CD8-positive, alpha-beta memory T cell (primary cell): Measurements from ENCODE around the gene ZNF512. TPM values are rescaled to one million over a fixed set of nuclear protein-coding genes. Genes with fewer than 3 reads are reported as not detected.
A peak's percentile ranks its signal among the peaks of the same experiment; 100 is the strongest.
"Not testable (repeated sequence)": the region's sequence is repeated elsewhere in the genome, so short reads cannot be mapped to it uniquely, and the experiment has no call there.

Experiments used
- CTCF ChIA-PET: fragments of 350-600 bp; sonication (Branson Sonifier 250); formaldehyde crosslinking; loops from one replicate; lab custom pipeline; 2021; ENCODE audit warnings: antibody characterized with exemption; lab: Charles Lee
- POLR2A ChIA-PET: fragments of 350-600 bp; sonication (Branson Sonifier 250); formaldehyde crosslinking; loops from one replicate; lab custom pipeline; 2021; ENCODE audit warnings: antibody characterized with exemption; lab: Charles Lee
- DNase-seq, 5 donors: peaks; one replicate each; pipeline versions ENCODE4 v3.0.0 to v3.0.0-alpha.2; 2020 to 2022; ENCODE audit warnings: mixed read lengths in 1 of 5
- H3K27ac ChIP-seq: one replicate; pipeline ENCODE4 v1.7.0; 2013; ENCODE audit warnings: low read depth, mild to moderate bottlenecking, low read length, moderate library complexity
- H3K27me3 ChIP-seq: 2 replicates; pipeline ENCODE4 v1.7.0; 2013; ENCODE audit warnings: low read length, mild to moderate bottlenecking; ENCODE audit not compliant: insufficient read depth, poor library complexity, severe bottlenecking
- H3K36me3 ChIP-seq: 2 replicates; pipeline ENCODE4 v1.7.0; 2013; ENCODE audit warnings: mild to moderate bottlenecking, low read length, moderate library complexity; ENCODE audit not compliant: insufficient read depth
- H3K4me1 ChIP-seq: 2 replicates; pipeline ENCODE4 v1.7.0; 2013; ENCODE audit warnings: mild to moderate bottlenecking, low read length, moderate library complexity; ENCODE audit not compliant: insufficient read depth
- H3K4me3 ChIP-seq: 2 replicates; pipeline ENCODE4 v1.7.0; 2013; ENCODE audit warnings: mild to moderate bottlenecking, low read length
- H3K9me3 ChIP-seq: 2 replicates; pipeline ENCODE4 v1.7.0; 2013; ENCODE audit warnings: mild to moderate bottlenecking, low read length
- H3K27ac Mint-ChIP-seq, 8 donors: one replicate each; pipeline ENCODE4 v1.8.0; 2020 to 2021; ENCODE audit warnings: mixed read lengths in 8 of 8, mild to moderate bottlenecking in 6 of 8, inconsistent platforms in 3 of 8, moderate library complexity in 3 of 8
- H3K27me3 Mint-ChIP-seq, 2 donors: one replicate each; pipeline ENCODE4 v1.8.0; 2020 to 2021; ENCODE audit warnings: mixed read lengths in 2 of 2, mild to moderate bottlenecking in 1 of 2, moderate library complexity in 1 of 2
- H3K36me3 Mint-ChIP-seq, 3 donors: one replicate each; pipeline ENCODE4 v1.8.0; 2020 to 2021; ENCODE audit warnings: mixed read lengths in 3 of 3, inconsistent platforms in 1 of 3, mild to moderate bottlenecking in 1 of 3
- H3K4me1 Mint-ChIP-seq, 3 donors: one replicate each; pipeline ENCODE4 v1.8.0; 2020 to 2021; ENCODE audit warnings: mixed read lengths in 3 of 3, inconsistent platforms in 1 of 3, mild to moderate bottlenecking in 1 of 3
- H3K4me3 Mint-ChIP-seq, 7 donors: one replicate each; pipeline ENCODE4 v1.8.0; 2020 to 2021; ENCODE audit warnings: mixed read lengths in 7 of 7, mild to moderate bottlenecking in 6 of 7, moderate library complexity in 4 of 7, inconsistent platforms in 2 of 7
- H3K9me3 Mint-ChIP-seq, 5 donors: one replicate each; pipeline ENCODE4 v1.8.0; 2020 to 2022; ENCODE audit warnings: mixed read lengths in 5 of 5, mild to moderate bottlenecking in 3 of 5, moderate library complexity in 2 of 5, inconsistent platforms in 1 of 5
- polyA plus RNA-seq: library from polyadenylated mRNA; unstranded; fragments of 300-500 nt; fragmentation: Illumina TruSeq; gene quantifications from one replicate; pipeline ENCODE4 v1.2.3, GENCODE V29; 2021
- total RNA-seq, 2 experiments: library from RNA; stranded (reverse); gene quantifications; one replicate each; pipeline ENCODE4 v1.2.3, GENCODE V29; 2021

Gene ZNF512
- total and polyA plus RNA-seq, 3 experiments from 2014 or later, result 20.6 to 39.1 (median 21.8) TPM

- peak; percentile 91 to 96 (median 93) for DNase-seq
- Histone ChIP-seq H3K4me1 (peaks cover 15% of the 10 kb centered on the region), H3K4me3 (peak within 1 kb of the TSS; percentile 88), H3K36me3 (peaks cover 26% of the 10 kb centered on the region), H3K9me3 (no peaks in the 10 kb centered on the region), H3K27me3 (no peaks in the 10 kb centered on the region), H3K27ac (peak within 1 kb of the TSS; percentile 84)
- peaks cover 15 to 23% (median 22%) of the 10 kb centered on the region in 3 donors for H3K4me1 Mint-ChIP-seq
- ChIA-PET POLR2A (interaction anchor here (0.7 to 1.2 kb wide), 3 partner anchors 35 to 729 kb away, joined by 3 to 7 read pairs (median 3); partner anchors contain the start of genes PPM1G, SLC4A1AP and SUPT7L), CTCF (interaction anchor here (0.8 to 1.7 kb wide), 4 partner anchors 16 to 259 kb away, joined by 3 to 4 read pairs (median 3); partner anchors contain the start of genes PPM1G, SLC4A1AP and SUPT7L)
- H3K36me3 Mint-ChIP-seq, result peaks cover 0 to 40% (median 22%) of the 10 kb centered on the region in 3 donors
- H3K27ac Mint-ChIP-seq, result peak within 1 kb of the TSS in 2 of 8 donors; percentile 48 to 67
- H3K9me3 Mint-ChIP-seq, result no peaks in the 10 kb centered on the region
- H3K4me3 Mint-ChIP-seq, result peak within 1 kb of the TSS in 2 of 7 donors; percentile 21 to 61
- H3K27me3 Mint-ChIP-seq, result no peaks in the 10 kb centered on the region
Measured at GRCh38 chr2:27628767-27629709, 46.2 kb downstream of the ZNF512 start, which contains the start of the genes CCDC121 and GPN1. Gene CCDC121 (minus strand): TSS chr2:27629012. CDS start chr2:27627799, 1,213 bp downstream. Gene GPN1 (plus strand): TSS chr2:27629050. CDS start chr2:27629059, 9 bp downstream.

GRCh38 chr2:27630257-27630656 is 47.4 kb downstream of the ZNF512 start:
- H3K4me3 Mint-ChIP-seq, result peak overlapping the region in 3 of 7 donors; percentile 34 to 67 (median 38)
- CTCF ChIA-PET, H3K9me3 Mint-ChIP-seq, DNase-seq, H3K9me3 ChIP-seq, POLR2A ChIA-PET, H3K4me3 ChIP-seq, H3K27me3 Mint-ChIP-seq, H3K27ac ChIP-seq, H3K27me3 ChIP-seq: not testable (repeated sequence)
- H3K27ac Mint-ChIP-seq, result peak overlapping the region in 3 of 8 donors; percentile 66 to 90 (median 66)
- H3K4me1 Mint-ChIP-seq, result peaks cover 15 to 31% (median 23%) of the 10 kb centered on the region in 3 donors
- H3K36me3 Mint-ChIP-seq, result peaks cover 10 to 46% (median 26%) of the 10 kb centered on the region in 3 donors
- Histone ChIP-seq H3K4me1 (peaks cover 15% of the 10 kb centered on the region), H3K36me3 (peaks cover 37% of the 10 kb centered on the region)

- Mint-ChIP-seq H3K27ac (no peak overlapping the region), H3K36me3 (peaks cover 13 to 76% (median 37%) of the 10 kb centered on the region in 3 donors), H3K4me3 (no peak overlapping the region), H3K4me1 (peaks cover 23 to 51% (median 40%) of the 10 kb centered on the region in 3 donors), H3K27me3 (no peaks in the 10 kb centered on the region), H3K9me3 (no peaks in the 10 kb centered on the region)
- H3K27ac ChIP-seq, result no peak overlapping the region
- CTCF ChIA-PET, result no interaction called here
- no peaks in the 10 kb centered on the region for H3K27me3 ChIP-seq
- H3K36me3 ChIP-seq, result peaks cover 57% of the 10 kb centered on the region
- no peak for DNase-seq
- H3K4me1 ChIP-seq, result peaks cover 15% of the 10 kb centered on the region
- POLR2A ChIA-PET, result no interaction called here
- H3K9me3 ChIP-seq, result no peaks in the 10 kb centered on the region
- H3K4me3 ChIP-seq, result no peak overlapping the region
Measured at GRCh38 chr2:27634291-27634690, 51.4 kb downstream of the ZNF512 start.

- Mint-ChIP-seq H3K36me3 (peaks cover 13 to 84% (median 40%) of the 10 kb centered on the region in 3 donors), H3K4me1 (peaks cover 10 to 37% (median 23%) of the 10 kb centered on the region in 3 donors), H3K9me3 (no peaks in the 10 kb centered on the region), H3K27ac (no peak overlapping the region), H3K4me3 (no peak overlapping the region), H3K27me3 (no peaks in the 10 kb centered on the region)
- H3K9me3 ChIP-seq, result no peaks in the 10 kb centered on the region
- H3K36me3 ChIP-seq, result peaks cover 61% of the 10 kb centered on the region
- no peak for DNase-seq
- ChIA-PET POLR2A (no interaction called here), CTCF (no interaction called here)
- H3K27ac ChIP-seq, result no peak overlapping the region
- H3K4me3 ChIP-seq, result no peak overlapping the region
- H3K4me1 ChIP-seq, result peaks cover 8% of the 10 kb centered on the region
- H3K27me3 ChIP-seq, result no peaks in the 10 kb centered on the region
Measured at GRCh38 chr2:27636766-27637165, 53.9 kb downstream of the ZNF512 start.

- no peaks in the 10 kb centered on the region for H3K9me3 Mint-ChIP-seq
- peak overlapping the region in 7 of 8 donors; percentile 13 to 95 (median 91) for H3K27ac Mint-ChIP-seq
- Histone ChIP-seq H3K4me1 (peaks cover 8% of the 10 kb centered on the region), H3K27ac (no peak overlapping the region), H3K36me3 (peaks cover 59% of the 10 kb centered on the region), H3K9me3 (no peaks in the 10 kb centered on the region), H3K4me3 (no peak overlapping the region), H3K27me3 (no peaks in the 10 kb centered on the region)
- H3K4me1 Mint-ChIP-seq, result peaks cover 10 to 29% (median 17%) of the 10 kb centered on the region in 3 donors
- H3K36me3 Mint-ChIP-seq, result peaks cover 13 to 81% (median 33%) of the 10 kb centered on the region in 3 donors
- H3K27me3 Mint-ChIP-seq, result no peaks in the 10 kb centered on the region
- peak overlapping the region in 4 of 7 donors; percentile 35 to 57 (median 42) for H3K4me3 Mint-ChIP-seq
- CTCF ChIA-PET, result no interaction called here
- POLR2A ChIA-PET, result no interaction called here
- peak in 1 of 5 donors; percentile 40 for DNase-seq
Measured at GRCh38 chr2:27638037-27638637, 55.3 kb downstream of the ZNF512 start.

GRCh38 chr2:27638709-27639108 is 55.9 kb downstream of the ZNF512 start:
- Histone ChIP-seq H3K27me3 (no peaks in the 10 kb centered on the region), H3K4me3 (no peak overlapping the region), H3K9me3 (no peaks in the 10 kb centered on the region), H3K27ac (no peak overlapping the region), H3K4me1 (peaks cover 8% of the 10 kb centered on the region), H3K36me3 (peaks cover 56% of the 10 kb centered on the region)
- peak overlapping the region; percentile 13 to 95 (median 87) for H3K27ac Mint-ChIP-seq
- peaks cover 10 to 29% (median 17%) of the 10 kb centered on the region in 3 donors for H3K4me1 Mint-ChIP-seq
- H3K27me3 Mint-ChIP-seq, result no peaks in the 10 kb centered on the region
- peaks cover 13 to 81% (median 30%) of the 10 kb centered on the region in 3 donors for H3K36me3 Mint-ChIP-seq
- ChIA-PET CTCF (no interaction called here), POLR2A (no interaction called here)
- H3K9me3 Mint-ChIP-seq, result no peaks in the 10 kb centered on the region
- no peak for DNase-seq
- peak overlapping the region in 1 of 7 donors; percentile 28 for H3K4me3 Mint-ChIP-seq

- H3K27ac Mint-ChIP-seq, result peak overlapping the region in 1 of 8 donors; percentile 54
- Histone ChIP-seq H3K27me3 (no peaks in the 10 kb centered on the region), H3K4me1 (peaks cover 8% of the 10 kb centered on the region), H3K9me3 (no peaks in the 10 kb centered on the region), H3K27ac (no peak overlapping the region), H3K36me3 (peaks cover 44% of the 10 kb centered on the region), H3K4me3 (no peak overlapping the region)
- DNase-seq, result no peak
- H3K4me3 Mint-ChIP-seq, result no peak overlapping the region
- POLR2A ChIA-PET, result no interaction called here
- CTCF ChIA-PET, result no interaction called here
- H3K36me3 Mint-ChIP-seq, result peaks cover 3 to 78% (median 14%) of the 10 kb centered on the region in 3 donors
- H3K27me3 Mint-ChIP-seq, result no peaks in the 10 kb centered on the region
- H3K4me1 Mint-ChIP-seq, result peaks cover 10 to 17% (median 15%) of the 10 kb centered on the region in 3 donors
- H3K9me3 Mint-ChIP-seq, result no peaks in the 10 kb centered on the region
Measured at GRCh38 chr2:27640722-27641245, 57.9 kb downstream of the ZNF512 start.
